ENCODE data around the gene HIVEP3.

HIVEP3 gene

GRCh38 chr1:41513383-41513735 is 405.4 kb downstream of the HIVEP3 start:
- peak; percentile 10 for DNase-seq (ENCODE audit: low read depth)

DNA sequence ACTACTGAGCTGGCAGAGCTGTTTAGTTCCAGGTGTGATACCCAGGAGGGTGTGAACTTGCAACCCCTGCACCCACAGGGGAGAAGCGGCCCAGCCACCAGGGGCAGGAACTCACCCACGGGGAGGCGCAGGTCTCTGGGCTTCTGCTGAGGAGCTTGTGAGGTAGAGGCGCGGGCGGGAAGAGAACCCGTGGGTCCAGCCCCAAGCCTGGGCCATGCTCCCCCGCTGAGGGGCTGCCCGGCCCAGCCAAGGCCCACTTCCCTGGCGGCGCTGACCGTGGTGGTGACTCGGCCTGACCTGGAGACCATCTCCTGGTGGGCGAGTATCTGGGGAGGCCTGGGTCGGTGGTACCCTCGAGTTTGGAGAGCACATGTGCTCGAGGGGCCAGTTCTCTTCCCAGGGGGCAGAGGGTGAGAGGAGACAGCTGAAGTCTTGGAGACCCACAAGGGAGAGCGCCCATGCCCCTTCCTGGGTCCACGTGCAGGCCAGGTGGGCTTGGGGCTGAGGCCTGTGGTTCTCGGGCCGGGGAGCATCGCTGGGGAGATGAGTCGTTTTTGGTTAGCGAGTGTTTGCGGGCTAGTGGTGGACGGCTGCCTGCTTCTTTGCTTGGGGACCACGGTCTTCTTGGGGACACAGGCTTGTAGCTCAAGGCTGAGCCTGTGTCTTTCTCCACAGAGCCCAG is 405.9 kb downstream of the HIVEP3 start:
- no peak for DNase-seq (ENCODE audit: low read depth)

DNA sequence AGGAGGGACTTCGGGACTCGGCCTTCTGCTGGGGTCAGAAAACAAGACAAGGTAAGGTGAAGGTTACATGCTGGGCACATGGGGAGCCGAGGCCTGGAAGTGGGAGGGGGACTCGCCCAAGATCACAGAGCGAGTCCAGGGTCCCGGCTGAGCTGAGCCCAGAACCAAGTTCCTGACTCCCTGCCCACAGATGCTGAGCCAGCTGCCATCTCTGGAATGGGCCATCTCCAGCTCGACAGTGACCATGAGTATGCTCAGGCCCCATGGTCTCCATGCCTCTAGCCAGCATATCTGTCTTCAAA is 407.5 kb downstream of the HIVEP3 start:
- DNase-seq (ENCODE audit: low read depth), result no peak

DNA sequence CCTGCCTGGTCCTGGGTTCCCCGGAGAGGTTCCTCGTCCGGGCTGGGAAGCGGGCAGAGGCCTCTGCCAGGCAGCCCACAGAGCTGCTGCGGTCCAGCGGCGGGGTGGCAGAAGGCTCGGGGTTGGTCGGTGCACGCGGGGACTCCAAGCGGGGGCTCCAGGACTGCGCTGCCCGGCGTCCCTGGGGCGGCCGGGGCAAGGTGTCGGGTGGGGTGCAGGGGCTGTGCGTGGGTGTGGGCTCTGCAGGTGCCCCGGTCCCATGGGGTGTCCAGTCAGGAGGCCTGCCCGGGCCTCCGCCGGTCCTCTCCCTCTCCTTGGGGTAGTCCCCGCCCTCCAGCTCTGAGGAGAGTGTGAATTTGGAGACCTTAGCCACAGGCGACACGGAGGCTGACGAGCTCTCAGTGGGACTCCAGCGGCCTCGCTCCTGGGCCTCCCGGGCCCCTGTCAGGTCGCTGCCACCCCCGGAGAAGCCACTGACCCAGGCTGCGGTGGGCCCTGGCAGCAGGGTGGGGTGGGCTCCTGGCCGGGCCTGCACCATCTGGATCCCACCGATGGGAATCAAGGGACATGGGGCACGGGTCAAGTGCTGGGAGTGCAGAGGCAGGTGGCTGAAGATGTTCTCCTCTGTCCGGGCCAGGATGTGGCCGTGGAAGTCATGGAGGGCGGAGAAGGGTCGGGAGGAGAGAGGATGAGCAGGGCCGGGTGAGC is 408.0 kb downstream of the HIVEP3 start:
- DNase-seq (ENCODE audit: low read depth), result no peak

DNA sequence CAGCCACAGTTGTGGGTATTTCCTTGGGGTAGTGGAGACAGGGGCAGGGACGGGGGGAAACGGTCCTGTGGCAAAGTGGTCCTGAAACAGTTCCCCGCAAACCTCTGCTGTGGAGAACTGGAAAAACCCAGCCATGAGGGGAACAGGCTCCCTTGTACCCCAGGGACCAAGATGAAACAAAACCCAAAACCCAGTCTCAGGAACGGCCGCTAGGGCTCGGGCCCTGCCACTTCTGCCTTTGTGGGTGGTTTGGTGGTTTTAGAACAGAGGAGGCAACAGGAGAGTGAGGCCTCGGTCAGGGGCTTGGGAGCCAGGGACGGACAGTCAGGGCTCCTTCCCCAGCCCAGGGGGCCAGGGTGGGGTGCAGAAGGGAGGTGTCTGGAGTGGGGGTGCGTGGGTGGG is 409.5 kb downstream of the HIVEP3 start:
- DNase-seq (ENCODE audit: low read depth), result no peak

DNA sequence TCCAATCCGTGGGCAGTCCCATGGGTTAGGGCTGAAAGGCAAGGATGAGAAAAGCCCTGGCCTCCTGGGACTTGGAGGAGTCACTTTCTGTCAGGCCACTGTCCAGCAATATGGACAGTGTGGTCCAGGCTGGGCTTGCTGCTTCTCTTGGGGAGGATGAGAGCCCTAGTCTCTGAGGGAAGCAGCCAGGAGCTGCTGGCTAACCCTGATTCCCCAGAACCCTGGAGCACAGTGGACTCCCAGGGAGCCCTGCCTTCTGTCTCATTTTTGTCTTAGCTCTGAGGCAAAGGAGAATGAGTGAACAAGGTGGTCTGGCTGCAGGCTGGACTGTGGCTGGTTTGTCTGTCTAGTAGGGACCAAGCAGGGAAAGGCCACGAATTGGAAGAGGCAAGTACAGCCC is 410.4 kb downstream of the HIVEP3 start:
- no peak for DNase-seq (ENCODE audit: low read depth)

DNA sequence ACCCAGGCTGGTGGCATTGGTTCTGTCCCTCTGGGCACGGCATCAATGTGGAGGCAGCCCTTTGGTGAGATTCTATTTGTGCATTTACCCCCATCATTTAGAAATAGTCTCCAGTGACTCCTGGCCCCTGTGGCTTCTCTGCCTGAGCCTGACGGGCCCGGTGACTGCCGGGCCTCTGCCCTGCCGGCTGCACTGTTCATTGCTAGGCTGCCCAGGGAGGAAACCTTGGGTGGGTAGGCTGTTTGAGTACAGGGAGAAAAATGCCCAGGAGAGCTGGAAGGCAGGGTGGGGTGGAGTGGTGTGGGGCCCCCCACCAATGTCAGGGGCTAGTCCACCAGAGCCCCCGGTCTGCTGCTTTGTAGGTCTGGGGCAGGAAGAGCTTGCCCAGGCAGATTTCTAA is 410.9 kb downstream of the HIVEP3 start:
- DNase-seq (ENCODE audit: low read depth), result no peak

DNA sequence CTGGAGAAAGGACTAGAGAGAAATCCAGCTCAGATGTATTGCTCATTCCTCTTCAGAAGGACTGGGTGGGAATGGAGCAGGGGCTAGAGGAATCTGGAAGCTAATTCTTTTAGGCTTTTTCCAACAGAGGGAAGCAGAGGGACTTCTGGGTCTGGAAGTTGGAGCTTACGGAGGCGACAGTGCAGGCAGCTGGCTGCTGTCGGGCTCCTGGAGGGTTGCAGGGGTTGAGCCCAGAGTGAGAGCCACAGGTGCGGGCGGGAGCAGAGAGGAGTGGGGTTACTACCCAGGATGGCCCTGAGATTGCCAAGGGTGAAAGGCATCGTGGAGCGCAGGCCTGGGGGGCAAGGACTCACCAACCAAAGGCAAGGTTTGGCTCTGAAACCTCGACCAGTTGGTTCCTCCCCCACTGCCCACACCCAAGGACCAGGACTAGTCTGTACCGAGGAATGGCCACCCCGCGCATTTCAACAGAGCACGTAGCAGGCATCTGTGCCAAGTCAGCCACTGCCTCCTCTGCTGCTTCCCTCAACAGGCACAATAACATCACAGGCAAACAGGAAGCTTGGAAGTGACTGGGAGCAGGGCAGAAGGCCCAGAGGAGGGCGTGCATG is 411.5 kb downstream of the HIVEP3 start:
- DNase-seq (ENCODE audit: low read depth), result no peak

- no peak for DNase-seq (ENCODE audit: low read depth)
These were observed 414.3 kb downstream of the HIVEP3 start for GRCh38 chr1:41504114-41505035.

- no peak for DNase-seq (ENCODE audit: low read depth)
These were observed 415.1 kb downstream of the HIVEP3 start for GRCh38 chr1:41503538-41504113.

- no peak for DNase-seq (ENCODE audit: low read depth)
These were observed 415.8 kb downstream of the HIVEP3 start for GRCh38 chr1:41502912-41503311.

DNA sequence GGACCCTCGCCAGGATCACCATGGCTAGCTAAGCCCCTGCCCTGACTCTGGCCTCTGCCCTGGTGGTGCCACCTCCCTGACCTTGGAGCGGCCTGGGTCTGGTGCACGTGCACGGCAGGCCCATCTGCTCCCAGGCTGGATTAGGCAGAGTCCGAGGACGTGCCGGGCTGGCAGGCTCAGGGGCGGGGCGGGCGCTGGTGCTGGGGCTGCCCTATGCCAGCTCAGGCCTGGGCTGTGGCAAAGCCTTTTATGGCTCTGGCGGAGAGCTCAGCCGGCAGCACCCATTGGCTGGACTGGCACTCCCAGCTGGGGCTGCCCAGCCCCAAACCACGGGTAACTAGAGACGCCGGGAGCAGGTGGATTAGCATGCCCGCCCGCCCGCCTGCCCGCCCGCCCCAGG is 417.1 kb downstream of the HIVEP3 start:
- DNase-seq (ENCODE audit: low read depth), result no peak

DNA sequence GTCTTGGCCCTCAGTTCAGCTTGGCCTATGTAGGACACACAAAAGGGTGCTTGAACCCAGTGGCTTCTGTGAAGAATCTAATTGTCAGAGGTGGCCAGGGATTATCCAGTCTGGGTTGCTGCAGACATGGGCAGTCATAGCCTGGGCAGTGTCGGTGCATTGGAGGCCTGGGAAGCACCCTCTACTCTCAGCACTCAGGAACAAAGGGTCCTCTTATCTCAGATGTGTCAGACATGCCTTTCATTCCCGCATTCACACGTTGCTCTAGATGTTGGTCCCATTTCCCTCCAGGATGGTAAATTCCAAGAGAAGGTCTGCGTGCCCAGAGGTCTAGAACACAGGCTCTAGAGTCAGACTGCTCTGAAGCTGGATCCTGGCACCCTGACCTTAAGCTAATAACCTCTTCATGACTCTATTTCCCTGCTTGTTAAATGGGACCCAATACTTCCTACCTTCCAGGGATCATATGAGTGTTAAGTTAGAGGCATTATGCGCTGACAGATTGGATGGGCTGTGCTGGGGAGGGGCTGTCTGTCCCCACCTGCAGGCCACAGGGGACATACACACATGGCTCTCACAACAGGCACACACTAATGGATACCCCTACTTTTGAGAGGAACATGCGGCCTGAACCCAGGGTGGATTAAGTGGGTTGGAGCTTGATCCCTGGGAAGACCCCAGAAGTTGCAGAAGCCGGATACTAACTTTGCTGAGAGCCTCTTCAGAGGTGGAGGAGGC is 417.8 kb downstream of the HIVEP3 start:
- DNase-seq (ENCODE audit: low read depth), result no peak

DNA sequence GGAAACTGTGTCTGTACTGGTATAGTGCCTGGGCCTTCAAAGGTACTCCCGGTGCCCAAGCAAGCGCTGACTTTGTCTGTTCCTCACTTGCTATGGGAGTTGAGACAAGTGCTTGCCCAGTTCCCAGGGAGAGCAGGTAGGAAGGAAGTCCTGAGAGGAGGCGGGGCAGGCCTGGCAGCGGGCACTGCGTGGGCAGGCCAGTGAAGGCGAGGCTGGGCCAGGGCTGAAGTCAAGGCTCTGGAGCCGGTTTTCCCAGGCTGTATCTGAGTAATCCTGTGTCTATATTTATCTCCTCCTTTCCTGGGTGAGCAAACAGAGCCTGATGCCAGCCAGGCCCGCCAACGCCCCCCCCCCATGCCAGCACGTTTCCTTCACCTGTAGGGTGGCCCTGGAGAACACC is 418.3 kb downstream of the HIVEP3 start:
- DNase-seq (ENCODE audit: low read depth), result no peak

DNA sequence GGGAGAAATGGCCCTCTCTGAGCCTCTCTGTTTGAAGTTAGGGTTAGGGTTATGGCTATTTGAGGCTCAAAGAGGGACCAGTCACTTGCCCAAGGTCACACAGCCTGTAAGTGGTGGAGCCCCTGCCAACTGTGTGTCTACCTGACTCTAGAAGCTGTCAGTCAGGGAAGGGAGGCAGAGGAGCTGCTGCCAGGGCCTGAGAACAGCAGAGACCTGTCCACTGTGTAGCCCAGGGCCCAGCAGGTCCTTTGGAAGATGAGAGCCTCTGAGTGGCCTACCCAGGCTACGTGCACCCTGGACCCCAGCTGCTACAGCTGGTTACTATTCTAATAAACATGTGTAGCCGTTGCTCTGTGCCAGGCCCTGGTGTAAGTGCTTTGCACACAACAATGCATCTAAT is 419.1 kb downstream of the HIVEP3 start:
- no peak for DNase-seq (ENCODE audit: low read depth)

GRCh38 chr1:41498804-41499203 is 419.9 kb downstream of the HIVEP3 start:
- DNase-seq (ENCODE audit: low read depth), result no peak

GRCh38 chr1:41498391-41498790 is 420.3 kb downstream of the HIVEP3 start:
- no peak for DNase-seq (ENCODE audit: low read depth)

DNA sequence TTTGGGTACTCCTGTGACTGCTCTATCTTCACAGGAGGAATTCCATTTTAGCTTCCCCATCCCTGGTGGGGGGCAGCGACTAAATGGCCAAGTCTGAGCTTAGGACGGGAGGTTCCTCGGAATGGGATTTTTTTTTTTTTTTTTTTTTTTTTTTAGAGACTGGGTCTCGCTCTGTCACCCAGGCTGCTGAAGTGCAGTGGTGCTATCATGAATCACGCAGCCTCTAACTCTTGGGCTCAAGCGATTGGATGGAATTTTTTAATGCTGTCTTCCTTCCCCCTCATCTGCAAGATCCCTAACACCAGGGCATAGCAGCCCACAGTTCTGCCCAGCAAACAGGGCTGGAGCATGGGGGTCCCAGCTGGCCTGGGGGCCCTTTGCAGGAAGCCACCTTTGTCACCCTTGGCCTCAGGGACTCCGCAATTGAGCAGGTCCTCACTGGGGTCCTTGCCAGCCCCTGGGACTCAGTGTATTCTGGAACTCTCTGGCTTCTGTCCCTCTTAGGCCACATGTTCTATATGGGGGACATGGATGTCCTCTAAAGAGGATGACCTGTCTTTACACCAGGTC is 421.2 kb downstream of the HIVEP3 start:
- no peak for DNase-seq (ENCODE audit: low read depth)

GRCh38 chr1:41497056-41497440 is 421.7 kb downstream of the HIVEP3 start:
- DNase-seq (ENCODE audit: low read depth), result no peak

DNA sequence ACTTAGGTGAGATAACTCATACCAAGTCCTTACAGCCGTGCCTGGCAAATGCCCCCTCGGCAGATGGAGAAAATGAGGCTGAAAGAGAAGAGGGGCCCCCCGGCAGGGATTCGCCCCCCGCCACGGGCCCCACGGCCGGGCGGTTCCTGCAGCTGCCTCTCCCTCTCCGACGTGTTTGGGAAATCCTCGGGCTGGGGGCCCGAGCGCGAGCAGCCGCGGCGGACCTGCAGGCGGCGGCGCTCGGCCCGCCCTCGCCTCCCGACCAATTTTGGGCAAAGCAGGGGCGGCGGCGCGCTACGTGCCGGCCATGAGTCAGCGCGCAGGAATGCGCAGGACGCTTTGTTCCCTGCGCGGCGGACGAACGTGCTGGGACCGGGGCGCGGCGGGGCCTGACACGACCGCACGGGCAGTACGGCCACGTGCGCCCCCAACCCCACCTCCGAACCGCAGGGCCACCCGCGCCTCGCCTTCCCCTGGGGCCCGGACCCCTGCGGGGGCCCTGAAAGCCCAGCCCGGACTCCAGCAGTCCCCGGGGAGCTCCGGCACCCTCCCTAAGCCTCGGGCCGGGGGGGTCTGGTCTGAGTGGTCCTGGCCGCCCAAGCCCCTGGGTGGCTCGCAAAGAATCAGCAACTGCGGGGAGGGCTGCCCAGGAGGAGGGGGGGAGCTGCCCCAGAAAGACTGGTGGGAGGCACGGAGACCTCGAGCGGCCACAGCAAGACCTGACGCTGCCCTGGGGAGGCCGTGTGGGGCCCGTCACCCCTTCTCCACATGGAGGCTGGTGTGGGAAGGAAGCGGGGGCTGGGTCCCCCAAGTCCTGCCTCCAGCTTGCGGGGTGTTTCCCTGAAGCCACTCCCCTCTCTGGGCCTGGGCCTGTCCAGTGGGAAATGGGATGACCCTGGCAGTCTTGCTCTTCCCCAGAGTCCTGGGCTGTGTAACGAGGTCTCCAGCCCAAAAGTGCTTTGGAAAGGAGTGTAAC is 422.4 kb downstream of the HIVEP3 start:
- DNase-seq (ENCODE audit: low read depth), result peak; percentile 4

Data from stimulated activated CD8-positive, alpha-beta memory T cell treated with anti-CD3 and anti-CD28 coated beads, Interleukin-7, amount 100 ng/mL, for 24 hours (primary cell).